Liver (tissue), 9 donors: ENCODE results near the gene MYOM1. TPM values are rescaled to one million over a fixed set of nuclear protein-coding genes. Genes with fewer than 3 reads are reported as not detected.

Experiments used
- DNase-seq: peaks from one replicate; pipeline ENCODE4 v3.0.0-alpha.2; 2017; ENCODE audit warnings: low spot score
- H3K27ac ChIP-seq, 2 donors: one replicate each; pipeline ENCODE4 v1.7.0; 2013; ENCODE audit warnings: inconsistent platforms in 2 of 2, low read length in 2 of 2, control low read depth in 1 of 2, low read depth in 1 of 2, mild to moderate bottlenecking in 1 of 2
- H3K27me3 ChIP-seq, 4 donors: one replicate each; pipeline versions ENCODE4 v1.6.1 to v1.7.0; 2013; ENCODE audit warnings: low read length in 3 of 4, inconsistent platforms in 1 of 4, mild to moderate bottlenecking in 1 of 4, moderate library complexity in 1 of 4; ENCODE audit not compliant: control insufficient read depth in 4 of 4, insufficient read depth in 4 of 4
- H3K36me3 ChIP-seq, 4 donors: one replicate each; pipeline versions ENCODE4 v1.6.1 to v1.7.0; 2013; ENCODE audit warnings: low read length in 3 of 4, mild to moderate bottlenecking in 3 of 4, low read depth in 1 of 4, moderate library complexity in 1 of 4; ENCODE audit not compliant: control insufficient read depth in 4 of 4, insufficient read depth in 3 of 4
- H3K4me1 ChIP-seq, 4 donors: one replicate each; pipeline versions ENCODE4 v1.6.1 to v1.7.0; 2013; ENCODE audit warnings: low read length in 3 of 4, mild to moderate bottlenecking in 3 of 4, moderate library complexity in 1 of 4; ENCODE audit not compliant: control insufficient read depth in 4 of 4, insufficient read depth in 4 of 4
- H3K4me3 ChIP-seq, 3 donors: one replicate each; pipeline versions ENCODE4 v1.6.1 to v1.7.0; 2013; ENCODE audit warnings: low read length in 3 of 3, control low read depth in 1 of 3, low read depth in 1 of 3, mild to moderate bottlenecking in 1 of 3
- H3K9ac ChIP-seq, 2 donors: one replicate each; pipeline ENCODE4 v1.7.0; 2013; ENCODE audit warnings: low read length in 2 of 2, mild to moderate bottlenecking in 2 of 2, moderate library complexity in 2 of 2, control low read depth in 1 of 2, low read depth in 1 of 2
- H3K9me3 ChIP-seq, 4 donors: one replicate each; pipeline versions ENCODE4 v1.6.1 to v1.7.0; 2013; ENCODE audit warnings: low read length in 3 of 4; ENCODE audit not compliant: control insufficient read depth in 4 of 4
- EGR1 ChIP-seq, 2 donors: IDR thresholded peaks; 2 replicates each; pipeline ENCODE4 v1.6.1; 2016 to 2018; ENCODE audit warnings: antibody characterized with exemption in 2 of 2, low read depth in 2 of 2
- FOXA1 ChIP-seq: IDR thresholded peaks from 2 replicates; pipeline ENCODE4 v1.6.1; 2016; ENCODE audit warnings: antibody characterized with exemption
- GABPA ChIP-seq, 2 donors: IDR thresholded peaks in 1 of 2; conservative IDR thresholded peaks in 1 of 2; 2 replicates each; pipeline ENCODE4 v1.6.1; 2016; ENCODE audit warnings: antibody characterized with exemption in 2 of 2, mild to moderate bottlenecking in 1 of 2, moderate library complexity in 1 of 2
- HNF4A ChIP-seq, 2 donors: conservative IDR thresholded peaks; 2 replicates each; pipeline ENCODE4 v1.6.1; 2016; ENCODE audit warnings: antibody characterized with exemption in 2 of 2, mild to moderate bottlenecking in 2 of 2
- HNF4G ChIP-seq: IDR thresholded peaks from 2 replicates; pipeline ENCODE4 v1.6.1; 2016; ENCODE audit warnings: antibody characterized with exemption
- JUND ChIP-seq, 2 donors: IDR thresholded peaks; 2 replicates each; pipeline ENCODE4 v1.6.1; 2016; ENCODE audit warnings: antibody characterized with exemption in 2 of 2
- NR2F2 ChIP-seq: IDR thresholded peaks from 2 replicates; pipeline ENCODE4 v1.6.1; 2016; ENCODE audit warnings: antibody characterized with exemption
- RAD21 ChIP-seq, 2 donors: IDR thresholded peaks; 2 replicates each; pipeline ENCODE4 v1.6.1; 2016; ENCODE audit warnings: antibody characterized with exemption in 2 of 2, mild to moderate bottlenecking in 2 of 2
- RXRA ChIP-seq, 2 donors: IDR thresholded peaks; 2 replicates each; pipeline ENCODE4 v1.6.1; 2017 to 2018; ENCODE audit warnings: antibody characterized with exemption in 2 of 2, mild to moderate bottlenecking in 1 of 2
- SP1 ChIP-seq: IDR thresholded peaks from 2 replicates; pipeline ENCODE4 v1.6.1; 2018; ENCODE audit warnings: antibody characterized with exemption, mild to moderate bottlenecking
- TAF1 ChIP-seq: conservative IDR thresholded peaks from 2 replicates; pipeline ENCODE4 v1.6.1; 2016; ENCODE audit warnings: antibody characterized with exemption, mild to moderate bottlenecking
- YY1 ChIP-seq: IDR thresholded peaks from 2 replicates; pipeline ENCODE4 v1.6.1; 2016; ENCODE audit warnings: antibody characterized with exemption, mild to moderate bottlenecking
- WGBS: extraction: QIAGEN DNeasy Blood & Tissue Kit; methylation state at CpG from one replicate; pipeline ENCODE4 v1.1.7; 2013; 5-methylcytosine and 5-hydroxymethylcytosine counted together
- polyA plus RNA-seq, 2 donors: library from polyadenylated mRNA; stranded (reverse) in 1 of 2; unstranded in 1 of 2; fragments of 200-250 nt in 1 of 2; fragments of >200 nt in 1 of 2; fragmentation: Nextera tagmentation in 1 of 2; extraction: Ambion mirVana in 1 of 2; gene quantifications; one replicate each; pipeline versions ENCODE4 v1.2.1 to v1.2.3, GENCODE V29; 2013 to 2015
- total RNA-seq, 2 donors: library from RNA; depleted of rRNA; stranded (reverse); fragments of >200 nt; gene quantifications; one replicate each; pipeline ENCODE4 v1.2.3, GENCODE V29; 2014
- TF ChIP-seq, protein P1 (sequence below): IDR thresholded peaks from 2 replicates; pipeline ENCODE4 v1.6.1; 2016; ENCODE audit warnings: antibody characterized with exemption
- TF ChIP-seq, protein P2 (sequence below): IDR thresholded peaks from 2 replicates; pipeline ENCODE4 v1.6.1; 2016; ENCODE audit warnings: antibody characterized with exemption
- TF ChIP-seq, protein P3 (sequence below): IDR thresholded peaks from 2 replicates; pipeline ENCODE4 v1.6.1; 2016; ENCODE audit warnings: antibody characterized with exemption
- donor health status: healthy.
- donor health status: healthy.
- donor health status: healthy.
- donor health status: healthy.
- donor health status: healthy.

The MYOM1 gene
- total and polyA plus RNA-seq, 4 donors: 10.1 to 48.4 (median 21.3) TPM

DNA sequence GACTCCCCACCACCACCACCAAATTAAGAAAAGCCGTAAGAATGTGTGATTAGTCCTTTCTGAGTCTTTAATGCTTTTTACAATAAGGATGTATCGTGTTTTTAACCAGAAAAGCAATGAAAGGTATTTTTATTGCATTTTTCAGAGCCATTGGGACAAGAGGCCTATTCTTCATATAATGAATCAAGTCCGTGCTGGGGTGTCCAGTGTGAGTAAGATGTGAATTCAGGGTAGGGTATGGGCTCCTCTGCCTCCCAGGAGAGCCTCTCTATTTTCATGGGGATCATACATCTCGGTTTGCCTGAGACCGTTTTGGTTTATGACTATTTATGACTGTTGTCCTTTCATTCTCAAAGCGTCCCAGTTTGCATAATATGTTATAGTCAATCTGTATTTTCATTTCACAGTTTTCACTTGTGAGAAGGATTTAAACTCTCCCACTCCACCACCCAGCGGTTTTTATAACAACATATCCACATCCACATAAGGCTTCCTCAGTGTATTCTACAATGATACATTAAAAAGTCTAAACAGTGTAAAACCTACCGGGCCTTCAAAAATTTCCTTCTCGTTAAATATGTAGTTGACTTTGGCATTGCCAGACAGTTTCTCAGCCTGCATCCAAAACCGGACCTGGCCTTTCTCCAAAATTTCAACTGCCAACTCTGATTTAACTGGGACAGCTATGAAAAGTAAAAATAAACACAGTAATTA, 126.0 kb downstream of the MYOM1 start:
- 59% methylated on average over 10 of the region's 10 CpGs for WGBS
- H3K36me3 ChIP-seq: no peaks in the 10 kb centered on the region
- no peak overlapping the region for H3K4me3 ChIP-seq
- DNase-seq: no peak
- H3K9me3 ChIP-seq: no peaks in the 10 kb centered on the region
- H3K4me1 ChIP-seq: peaks cover 0 to 14% (median 10%) of the 10 kb centered on the region in 4 donors
- H3K27ac ChIP-seq: peak overlapping the region in 1 of 2 donors; percentile 6
- H3K27me3 ChIP-seq: no peaks in the 10 kb centered on the region
- peak overlapping the region in 1 of 2 donors; percentile 22 for H3K9ac ChIP-seq
- TF ChIP-seq EGR1 (IDR thresholded peaks at IDR 0.05; ENCODE audit: low read depth in 2 of 2) (no peak), HNF4A (conservative IDR thresholded peaks at IDR 0.05) (no peak), HNF4G (no peak), TAF1 (no peak), SP1 (no peak), GABPA (IDR thresholded peaks at IDR 0.05 in 1 of 2, conservative IDR thresholded peaks at IDR 0.05 in 1 of 2) (no peak), JUND (IDR thresholded peaks at IDR 0.05) (no peak), FOXA1 (no peak)
- TF ChIP-seq, protein P1, sequence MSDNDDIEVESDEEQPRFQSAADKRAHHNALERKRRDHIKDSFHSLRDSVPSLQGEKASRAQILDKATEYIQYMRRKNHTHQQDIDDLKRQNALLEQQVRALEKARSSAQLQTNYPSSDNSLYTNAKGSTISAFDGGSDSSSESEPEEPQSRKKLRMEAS: no peak
- TF ChIP-seq, protein P2, sequence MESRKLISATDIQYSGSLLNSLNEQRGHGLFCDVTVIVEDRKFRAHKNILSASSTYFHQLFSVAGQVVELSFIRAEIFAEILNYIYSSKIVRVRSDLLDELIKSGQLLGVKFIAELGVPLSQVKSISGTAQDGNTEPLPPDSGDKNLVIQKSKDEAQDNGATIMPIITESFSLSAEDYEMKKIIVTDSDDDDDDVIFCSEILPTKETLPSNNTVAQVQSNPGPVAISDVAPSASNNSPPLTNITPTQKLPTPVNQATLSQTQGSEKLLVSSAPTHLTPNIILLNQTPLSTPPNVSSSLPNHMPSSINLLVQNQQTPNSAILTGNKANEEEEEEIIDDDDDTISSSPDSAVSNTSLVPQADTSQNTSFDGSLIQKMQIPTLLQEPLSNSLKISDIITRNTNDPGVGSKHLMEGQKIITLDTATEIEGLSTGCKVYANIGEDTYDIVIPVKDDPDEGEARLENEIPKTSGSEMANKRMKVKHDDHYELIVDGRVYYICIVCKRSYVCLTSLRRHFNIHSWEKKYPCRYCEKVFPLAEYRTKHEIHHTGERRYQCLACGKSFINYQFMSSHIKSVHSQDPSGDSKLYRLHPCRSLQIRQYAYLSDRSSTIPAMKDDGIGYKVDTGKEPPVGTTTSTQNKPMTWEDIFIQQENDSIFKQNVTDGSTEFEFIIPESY: no peak

DNA sequence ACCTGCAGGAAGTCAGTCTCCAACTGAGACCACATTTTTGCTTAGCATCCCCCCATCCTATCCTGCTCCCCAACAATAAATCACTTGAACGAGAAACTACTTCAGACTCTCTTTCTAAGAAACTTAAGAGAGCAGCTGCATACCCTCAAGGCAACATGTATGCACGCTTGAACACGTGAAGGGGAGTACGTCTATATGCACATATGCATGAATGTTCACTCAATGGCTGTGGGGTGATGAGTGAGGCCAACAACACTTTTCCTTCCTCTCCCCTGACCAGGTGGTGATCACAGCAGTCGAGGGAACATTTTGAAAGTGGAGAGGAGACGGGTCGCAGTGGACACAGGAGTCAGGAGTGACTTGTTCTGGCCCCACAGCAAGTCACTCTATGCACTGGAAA, 127.0 kb downstream of the MYOM1 start:
- Histone ChIP-seq H3K4me3 (no peak overlapping the region), H3K27ac (no peak overlapping the region), H3K9ac (no peak overlapping the region), H3K27me3 (no peaks in the 10 kb centered on the region), H3K36me3 (no peaks in the 10 kb centered on the region), H3K4me1 (peaks cover 0 to 14% (median 10%) of the 10 kb centered on the region in 4 donors), H3K9me3 (no peaks in the 10 kb centered on the region)
- DNase-seq: no peak
- WGBS: 93% methylated on average over 7 of the region's 7 CpGs
- TF ChIP-seq GABPA (IDR thresholded peaks at IDR 0.05 in 1 of 2, conservative IDR thresholded peaks at IDR 0.05 in 1 of 2) (no peak), TAF1 (no peak), YY1 (no peak), RXRA (IDR thresholded peaks at IDR 0.05) (no peak)
- TF ChIP-seq, protein P1: no peak

GRCh38 chr18:3089579-3089978, 130.2 kb downstream of the MYOM1 start:
- peaks cover 0 to 14% (median 8%) of the 10 kb centered on the region in 4 donors for H3K4me1 ChIP-seq
- H3K9me3 ChIP-seq: no peaks in the 10 kb centered on the region
- H3K27me3 ChIP-seq: no peaks in the 10 kb centered on the region
- TF ChIP-seq SP1 (peak; percentile 35), RAD21 (IDR thresholded peaks at IDR 0.05) (peak; percentile 9 to 19), RXRA (IDR thresholded peaks at IDR 0.05) (peak; percentile 34 to 38), HNF4A (conservative IDR thresholded peaks at IDR 0.05) (peak; percentile 31 to 38), NR2F2 (no peak), YY1 (peak; percentile 16), FOXA1 (no peak), JUND (IDR thresholded peaks at IDR 0.05) (peak; percentile 44 to 64)
- TF ChIP-seq, protein P3, sequence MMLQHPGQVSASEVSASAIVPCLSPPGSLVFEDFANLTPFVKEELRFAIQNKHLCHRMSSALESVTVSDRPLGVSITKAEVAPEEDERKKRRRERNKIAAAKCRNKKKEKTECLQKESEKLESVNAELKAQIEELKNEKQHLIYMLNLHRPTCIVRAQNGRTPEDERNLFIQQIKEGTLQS: peak; percentile 13
- TF ChIP-seq, protein P1: no peak
- H3K36me3 ChIP-seq: peaks cover 0 to 1% (median 0%) of the 10 kb centered on the region in 4 donors
- no peak for DNase-seq
- no peak overlapping the region for H3K9ac ChIP-seq
- H3K27ac ChIP-seq: no peak overlapping the region
- no peak overlapping the region for H3K4me3 ChIP-seq
- WGBS: 25% methylated on average over 3 of the region's 3 CpGs
